ENCODE measurements around the gene NFE2L2. TPM values are rescaled to one million over a fixed set of nuclear protein-coding genes. Genes with fewer than 3 reads are reported as not detected.

Gene NFE2L2
- total RNA-seq, 2 donors from 2014 or later, result 98.6 to 126 TPM

GRCh38 chr2:177246000-177246399 is 18.5 kb downstream of the NFE2L2 start:
- H3K4me3 ChIP-seq, result no peak overlapping the region
- H3K9me3 ChIP-seq, result no peaks in the 10 kb centered on the region
- H3K4me1 ChIP-seq (replicated peaks), result peaks cover 20% of the 10 kb centered on the region
- intact Hi-C loops (cut with DNase I), result no loop called here
- H3K27me3 ChIP-seq (replicated peaks; ENCODE audit: insufficient read depth), result no peaks in the 10 kb centered on the region
- no peak for DNase-seq (ENCODE audit: low spot score)
- no peak overlapping the region for H3K27ac ChIP-seq
- 47% methylated on average over 3 of the region's 3 CpGs for WGBS
- TF ChIP-seq POLR2AphosphoS5 (IDR thresholded peaks at IDR 0.05), result no peak
- no peaks in the 10 kb centered on the region for H3K36me3 ChIP-seq

- no peak overlapping the region for H3K4me3 ChIP-seq
- peaks cover 29% of the 10 kb centered on the region for H3K4me1 ChIP-seq (replicated peaks)
- H3K36me3 ChIP-seq, result no peaks in the 10 kb centered on the region
- no peaks in the 10 kb centered on the region for H3K27me3 ChIP-seq (replicated peaks; ENCODE audit: insufficient read depth)
- WGBS, result 46% methylated on average over 4 of the region's 4 CpGs
- TF ChIP-seq POLR2A (IDR thresholded peaks at IDR 0.05) (no peak), CTCF (IDR thresholded peaks at IDR 0.05) (no peak), POLR2AphosphoS5 (IDR thresholded peaks at IDR 0.05) (no peak)
- peak overlapping the region in 1 of 2 donors; percentile 5 for H3K27ac ChIP-seq
- no peak for DNase-seq (ENCODE audit: low spot score)
- no peaks in the 10 kb centered on the region for H3K9me3 ChIP-seq
- intact Hi-C loops (cut with DNase I), result no loop called here
These were observed 19.5 kb downstream of the NFE2L2 start for GRCh38 chr2:177245010-177245422.

- TF ChIP-seq POLR2AphosphoS5 (IDR thresholded peaks at IDR 0.05), result no peak
- no peak for TF ChIP-seq POLR2A (IDR thresholded peaks at IDR 0.05)
- no peak for TF ChIP-seq CTCF (IDR thresholded peaks at IDR 0.05)
- H3K36me3 ChIP-seq, result no peaks in the 10 kb centered on the region
- no peak overlapping the region for H3K27ac ChIP-seq
- intact Hi-C loops (cut with DNase I), result no loop called here
- no peaks in the 10 kb centered on the region for H3K9me3 ChIP-seq
- no peaks in the 10 kb centered on the region for H3K27me3 ChIP-seq (replicated peaks; ENCODE audit: insufficient read depth)
- 97% methylated on average over 6 of the region's 6 CpGs for WGBS
- DNase-seq (ENCODE audit: low spot score), result no peak
- peaks cover 29% of the 10 kb centered on the region for H3K4me1 ChIP-seq (replicated peaks)
- no peak overlapping the region for H3K4me3 ChIP-seq
These were observed 20.2 kb downstream of the NFE2L2 start for GRCh38 chr2:177244244-177244771.

GRCh38 chr2:177243476-177243875 is 21.1 kb downstream of the NFE2L2 start:
- Histone ChIP-seq H3K4me1 (replicated peaks) (peaks cover 29% of the 10 kb centered on the region), H3K27ac (peak overlapping the region; percentile 67 to 85), H3K9me3 (no peaks in the 10 kb centered on the region), H3K27me3 (replicated peaks; ENCODE audit: insufficient read depth) (no peaks in the 10 kb centered on the region), H3K36me3 (no peaks in the 10 kb centered on the region), H3K4me3 (no peak overlapping the region)
- intact Hi-C loops (cut with DNase I), result no loop called here
- TF ChIP-seq POLR2A (IDR thresholded peaks at IDR 0.05) (no peak), CTCF (IDR thresholded peaks at IDR 0.05) (no peak), POLR2AphosphoS5 (IDR thresholded peaks at IDR 0.05) (no peak)
- no peak for DNase-seq (ENCODE audit: low spot score)

- H3K4me1 ChIP-seq (replicated peaks), result peaks cover 29% of the 10 kb centered on the region
- H3K9me3 ChIP-seq, result no peaks in the 10 kb centered on the region
- WGBS, result 86% methylated on average over 3 of the region's 3 CpGs
- H3K36me3 ChIP-seq, result no peaks in the 10 kb centered on the region
- no peak for TF ChIP-seq POLR2A (IDR thresholded peaks at IDR 0.05)
- no peak for TF ChIP-seq POLR2AphosphoS5 (IDR thresholded peaks at IDR 0.05)
- no peak for TF ChIP-seq CTCF (IDR thresholded peaks at IDR 0.05)
- H3K4me3 ChIP-seq, result no peak overlapping the region
- DNase-seq (ENCODE audit: low spot score), result no peak
- intact Hi-C loops (cut with DNase I), result no loop called here
- peak overlapping the region; percentile 67 to 85 for H3K27ac ChIP-seq
- no peaks in the 10 kb centered on the region for H3K27me3 ChIP-seq (replicated peaks; ENCODE audit: insufficient read depth)
These were observed 21.5 kb downstream of the NFE2L2 start for GRCh38 chr2:177243073-177243472.
